GM12801 (cell line): ENCODE measurements around the gene TMCC1.

Experiments
- CTCF ChIP-seq: IDR thresholded peaks from one replicate; pipeline ENCODE4 v1.5.1; 2011; ENCODE audit warnings: control low read depth; ENCODE audit not compliant: insufficient read length; ENCODE audit errors: extremely low read depth

TMCC1 gene

GRCh38 chr3:129627350-129628168 is 266.0 kb downstream of the TMCC1 start:
- TF ChIP-seq CTCF, result peak; percentile 41

- no peak for TF ChIP-seq CTCF
Measured at GRCh38 chr3:129626744-129627349, 266.7 kb downstream of the TMCC1 start.

GRCh38 chr3:129625072-129625874 is 268.2 kb downstream of the TMCC1 start:
- TF ChIP-seq CTCF, result no peak

- no peak for TF ChIP-seq CTCF
Measured at GRCh38 chr3:129624347-129625071, 269.0 kb downstream of the TMCC1 start.

GRCh38 chr3:129623447-129624118 is 269.9 kb downstream of the TMCC1 start:
- TF ChIP-seq CTCF, result no peak

- no peak for TF ChIP-seq CTCF
Measured at GRCh38 chr3:129622933-129623332, 270.6 kb downstream of the TMCC1 start.
